ENCODE results near the gene NUP205. TPM values are rescaled to one million over a fixed set of nuclear protein-coding genes. Genes with fewer than 3 reads are reported as not detected.
"Not testable (repeated sequence)": the region's sequence is repeated elsewhere in the genome, so short reads cannot be mapped to it uniquely, and the experiment has no call there.

NUP205 gene
- total RNA-seq, 2 experiments from 2014 or later: 109 to 111 TPM

- peaks cover 21% of the 10 kb centered on the region for H3K4me1 Mint-ChIP-seq (ENCODE audit: low read depth)
- H3K9me3 Mint-ChIP-seq (ENCODE audit: insufficient read depth): no peaks in the 10 kb centered on the region
- ChIA-PET CTCF (interaction anchor here (0.7 to 7.9 kb wide), 9 partner anchors 11 to 388 kb away, joined by 3 to 79 read pairs (median 4); no protein-coding TSS in a partner anchor), POLR2A (interaction anchor here (0.7 to 1.7 kb wide), 4 partner anchors 11 to 92 kb away, joined by 3 to 11 read pairs (median 4); no protein-coding TSS in a partner anchor)
- no peaks in the 10 kb centered on the region for H3K27me3 Mint-ChIP-seq (ENCODE audit: low read depth)
- H3K27ac Mint-ChIP-seq: peak overlapping the region; percentile 81
- H3K36me3 Mint-ChIP-seq (ENCODE audit: low read depth): peaks cover 8% of the 10 kb centered on the region
- DNase-seq (no peak), ATAC-seq (no peak)
- H3K4me3 Mint-ChIP-seq: peak overlapping the region; percentile 83
Observed at GRCh38 chr7:135662123-135662372, 104.3 kb downstream of the NUP205 start.

- POLR2A ChIA-PET: interaction anchor here (0.5 to 1.7 kb wide), 8 partner anchors 9 to 454 kb away, joined by 3 to 11 read pairs (median 4); no protein-coding TSS in a partner anchor
- CTCF ChIA-PET: interaction anchor here (0.7 to 7.9 kb wide), 11 partner anchors 11 to 381 kb away, joined by 3 to 79 read pairs (median 3); no protein-coding TSS in a partner anchor
- H3K27ac Mint-ChIP-seq: peak within 1 kb of the TSS; percentile 81
- peaks cover 8% of the 10 kb centered on the region for H3K36me3 Mint-ChIP-seq (ENCODE audit: low read depth)
- no peaks in the 10 kb centered on the region for H3K27me3 Mint-ChIP-seq (ENCODE audit: low read depth)
- ATAC-seq (peak; percentile 99), DNase-seq (peak; percentile 96)
- H3K4me3 Mint-ChIP-seq: peak within 1 kb of the TSS; percentile 83
- no peaks in the 10 kb centered on the region for H3K9me3 Mint-ChIP-seq (ENCODE audit: insufficient read depth)
- H3K4me1 Mint-ChIP-seq (ENCODE audit: low read depth): peaks cover 21% of the 10 kb centered on the region
Observed at GRCh38 chr7:135662373-135663114, 104.8 kb downstream of the NUP205 start, which contains the start of gene STMP1. Gene STMP1, plus strand, starts transcription at chr7:135662514.

- Mint-ChIP-seq H3K27me3 (ENCODE audit: low read depth) (no peaks in the 10 kb centered on the region), H3K27ac (peak overlapping the region; percentile 39), H3K4me1 (ENCODE audit: low read depth) (peaks cover 23% of the 10 kb centered on the region), H3K36me3 (ENCODE audit: low read depth) (peaks cover 16% of the 10 kb centered on the region), H3K4me3 (peak overlapping the region; percentile 83), H3K9me3 (ENCODE audit: insufficient read depth) (no peaks in the 10 kb centered on the region)
- ChIA-PET CTCF (interaction anchor here (1.5 to 7.9 kb wide), 3 partner anchors 9 to 383 kb away, joined by 4 to 79 read pairs (median 73); no protein-coding TSS in a partner anchor), POLR2A (no interaction called here)
- no peak for ATAC-seq
- DNase-seq: no peak
Observed at GRCh38 chr7:135664046-135664589, 106.4 kb downstream of the NUP205 start.

GRCh38 chr7:135665042-135665441 is 107.3 kb downstream of the NUP205 start:
- H3K4me1 Mint-ChIP-seq (ENCODE audit: low read depth): peaks cover 23% of the 10 kb centered on the region
- DNase-seq (no peak), ATAC-seq (no peak)
- CTCF ChIA-PET: interaction anchor here (1.5 to 7.9 kb wide), 3 partner anchors 8 to 383 kb away, joined by 4 to 79 read pairs (median 73); no protein-coding TSS in a partner anchor
- no peaks in the 10 kb centered on the region for H3K27me3 Mint-ChIP-seq (ENCODE audit: low read depth)
- no peaks in the 10 kb centered on the region for H3K9me3 Mint-ChIP-seq (ENCODE audit: insufficient read depth)
- H3K4me3 Mint-ChIP-seq: no peak overlapping the region
- no peak overlapping the region for H3K27ac Mint-ChIP-seq
- H3K36me3 Mint-ChIP-seq (ENCODE audit: low read depth): peaks cover 16% of the 10 kb centered on the region
- POLR2A ChIA-PET: no interaction called here

- no peak for DNase-seq
- H3K36me3 Mint-ChIP-seq (ENCODE audit: low read depth): peaks cover 17% of the 10 kb centered on the region
- POLR2A ChIA-PET: no interaction called here
- no peaks in the 10 kb centered on the region for H3K9me3 Mint-ChIP-seq (ENCODE audit: insufficient read depth)
- H3K4me1 Mint-ChIP-seq (ENCODE audit: low read depth): peaks cover 21% of the 10 kb centered on the region
- no peak overlapping the region for H3K4me3 Mint-ChIP-seq
- no peak for ATAC-seq
- H3K27me3 Mint-ChIP-seq (ENCODE audit: low read depth): no peaks in the 10 kb centered on the region
- CTCF ChIA-PET: interaction anchor here (0.7 kb wide), 1 partner anchor 771 kb away, joined by 3 read pairs; no protein-coding TSS in a partner anchor
- no peak overlapping the region for H3K27ac Mint-ChIP-seq
Observed at GRCh38 chr7:135666156-135666555, 108.4 kb downstream of the NUP205 start.

- Mint-ChIP-seq H3K27me3 (ENCODE audit: low read depth) (no peaks in the 10 kb centered on the region), H3K36me3 (ENCODE audit: low read depth) (peaks cover 14% of the 10 kb centered on the region), H3K4me1 (ENCODE audit: low read depth) (peaks cover 14% of the 10 kb centered on the region), H3K4me3 (no peak overlapping the region), H3K9me3 (ENCODE audit: insufficient read depth) (no peaks in the 10 kb centered on the region), H3K27ac (no peak overlapping the region)
- DNase-seq (no peak), ATAC-seq (no peak)
- ChIA-PET POLR2A (no interaction called here), CTCF (no interaction called here)
Observed at GRCh38 chr7:135666846-135667245, 109.1 kb downstream of the NUP205 start.

GRCh38 chr7:135667626-135668025 is 109.9 kb downstream of the NUP205 start:
- H3K27me3 Mint-ChIP-seq (ENCODE audit: low read depth); H3K4me3 Mint-ChIP-seq; ATAC-seq; DNase-seq; H3K9me3 Mint-ChIP-seq (ENCODE audit: insufficient read depth); H3K27ac Mint-ChIP-seq; POLR2A ChIA-PET; CTCF ChIA-PET: not testable (repeated sequence)
- H3K36me3 Mint-ChIP-seq (ENCODE audit: low read depth): peaks cover 14% of the 10 kb centered on the region
- H3K4me1 Mint-ChIP-seq (ENCODE audit: low read depth): peaks cover 10% of the 10 kb centered on the region

- H3K27me3 Mint-ChIP-seq (ENCODE audit: low read depth); H3K27ac Mint-ChIP-seq; POLR2A ChIA-PET; CTCF ChIA-PET; ATAC-seq; H3K4me3 Mint-ChIP-seq; H3K4me1 Mint-ChIP-seq (ENCODE audit: low read depth); H3K9me3 Mint-ChIP-seq (ENCODE audit: insufficient read depth); DNase-seq: not testable (repeated sequence)
- H3K36me3 Mint-ChIP-seq (ENCODE audit: low read depth): peaks cover 16% of the 10 kb centered on the region
Observed at GRCh38 chr7:135668852-135669395, 111.2 kb downstream of the NUP205 start.

GRCh38 chr7:135669774-135670173 is 112.1 kb downstream of the NUP205 start:
- CTCF ChIA-PET: interaction anchor here (1.1 to 7.6 kb wide), 2 partner anchors 7 to 340 kb away, joined by 3 to 79 read pairs; partner anchors contain the start of gene STMP1
- ATAC-seq (no peak), DNase-seq (no peak)
- POLR2A ChIA-PET: no interaction called here
- Mint-ChIP-seq H3K9me3 (ENCODE audit: insufficient read depth) (no peaks in the 10 kb centered on the region), H3K4me1 (ENCODE audit: low read depth) (peaks cover 4% of the 10 kb centered on the region), H3K36me3 (ENCODE audit: low read depth) (peaks cover 19% of the 10 kb centered on the region), H3K4me3 (no peak overlapping the region), H3K27ac (no peak overlapping the region), H3K27me3 (ENCODE audit: low read depth) (no peaks in the 10 kb centered on the region)

- DNase-seq: no peak
- peaks cover 19% of the 10 kb centered on the region for H3K36me3 Mint-ChIP-seq (ENCODE audit: low read depth)
- CTCF ChIA-PET: interaction anchor here (1.1 to 7.6 kb wide), 3 partner anchors 7 to 339 kb away, joined by 3 to 79 read pairs (median 4); partner anchors contain the start of gene STMP1
- H3K4me3 Mint-ChIP-seq: no peak overlapping the region
- H3K27ac Mint-ChIP-seq: no peak overlapping the region
- POLR2A ChIA-PET: no interaction called here
- no peaks in the 10 kb centered on the region for H3K9me3 Mint-ChIP-seq (ENCODE audit: insufficient read depth)
- ATAC-seq: no peak
- no peaks in the 10 kb centered on the region for H3K27me3 Mint-ChIP-seq (ENCODE audit: low read depth)
- H3K4me1 Mint-ChIP-seq (ENCODE audit: low read depth): peaks cover 4% of the 10 kb centered on the region
Observed at GRCh38 chr7:135670179-135670578, 112.5 kb downstream of the NUP205 start.

GRCh38 chr7:135672560-135673359 is 115.0 kb downstream of the NUP205 start:
- no peak overlapping the region for H3K4me3 Mint-ChIP-seq
- no peaks in the 10 kb centered on the region for H3K4me1 Mint-ChIP-seq (ENCODE audit: low read depth)
- H3K27ac Mint-ChIP-seq: no peak overlapping the region
- ChIA-PET POLR2A (interaction anchor here (1.0 kb wide), 1 partner anchor 10 kb away, joined by 4 read pairs; the partner anchor contains the start of gene STMP1), CTCF (interaction anchor here (0.7 to 7.6 kb wide), 17 partner anchors 9 to 336 kb away, joined by 3 to 79 read pairs (median 4); partner anchors contain the start of gene STMP1)
- no peaks in the 10 kb centered on the region for H3K27me3 Mint-ChIP-seq (ENCODE audit: low read depth)
- no peaks in the 10 kb centered on the region for H3K9me3 Mint-ChIP-seq (ENCODE audit: insufficient read depth)
- H3K36me3 Mint-ChIP-seq (ENCODE audit: low read depth): peaks cover 17% of the 10 kb centered on the region
- DNase-seq (peak; percentile 30), ATAC-seq (peak; percentile 58)

Measured in activated CD8-positive, alpha-beta T cell treated with anti-CD3 and anti-CD28 coated beads, Interleukin-2, amount 10 ng/mL, durations not matched to agents 7 days and 5 days (primary cell).